SK-N-SH treated with all-trans-retinoic acid at 6 μM for 48 hours (cell line): Measurements from ENCODE around the gene AKAP6.

Experiments used
- ATAC-seq: fragments of 200-7000 bp; cut with Tn5 transposase; 3 replicates; pipeline ENCODE4 v1.9.1; 2020; ENCODE audit warnings: mild to moderate bottlenecking, moderate library complexity
- ARNTL ChIP-seq: fragments of 450-650 bp; formaldehyde crosslinking; IDR thresholded peaks from 2 replicates; pipeline ENCODE4 v1.5.0; 2020; ENCODE audit warnings: low read depth, mild to moderate bottlenecking, moderate library complexity, borderline replicate concordance
- BACH2 ChIP-seq: fragments of 250-450 bp; sonication (Bioruptor Pico); IDR thresholded peaks from 2 replicates; pipeline ENCODE4 v1.9.0; 2021; ENCODE audit warnings: mild to moderate bottlenecking, borderline replicate concordance
- CSDC2 ChIP-seq: fragments of 250-450 bp; sonication (Bioruptor Pico); IDR thresholded peaks from 2 replicates; pipeline ENCODE4 v1.5.0; 2020; ENCODE audit warnings: mild to moderate bottlenecking, moderate library complexity
- ESRRG ChIP-seq: fragments of 250-450 bp; sonication (Bioruptor Pico); IDR thresholded peaks from 2 replicates; pipeline ENCODE4 v1.6.1; 2021; ENCODE audit warnings: mild to moderate bottlenecking
- GLIS3 ChIP-seq: fragments of 250-450 bp; sonication (Bioruptor Pico); IDR thresholded peaks from 2 replicates; pipeline ENCODE4 v1.5.0; 2020; ENCODE audit warnings: mild to moderate bottlenecking, moderate library complexity
- ISL1 ChIP-seq: fragments of 250-450 bp; sonication (Bioruptor Pico); IDR thresholded peaks from 2 replicates; pipeline ENCODE4 v2.1.2; 2022; ENCODE audit warnings: mild to moderate bottlenecking, moderate library complexity
- OSR1 ChIP-seq: fragments of 250-450 bp; sonication (Bioruptor Pico); IDR thresholded peaks from 2 replicates; pipeline ENCODE4 v1.8.0; 2022; ENCODE audit warnings: moderate library complexity, mild to moderate bottlenecking, inconsistent platforms
- PPARA ChIP-seq: fragments of 250-450 bp; sonication (Bioruptor Pico); IDR thresholded peaks from 2 replicates; pipeline ENCODE4 v1.5.0; 2020; ENCODE audit warnings: mild to moderate bottlenecking, borderline replicate concordance
- RARB ChIP-seq: fragments of 250-450 bp; sonication (Bioruptor Pico); IDR thresholded peaks from 2 replicates; pipeline ENCODE4 v1.8.0; 2021; ENCODE audit warnings: mild to moderate bottlenecking, moderate library complexity
- SNAI2 ChIP-seq: fragments of 250-450 bp; sonication (Bioruptor Pico); IDR thresholded peaks from 2 replicates; pipeline ENCODE4 v1.5.0; 2020; ENCODE audit warnings: mild to moderate bottlenecking, moderate library complexity
- TCF4 ChIP-seq: fragments of 250-450 bp; sonication (Bioruptor Pico); IDR thresholded peaks from 2 replicates; pipeline ENCODE4 v1.8.0; 2021; ENCODE audit warnings: mild to moderate bottlenecking, moderate library complexity, borderline replicate concordance
- TOX ChIP-seq: fragments of 250-450 bp; sonication (Bioruptor Pico); IDR thresholded peaks from 2 replicates; pipeline ENCODE4 v1.8.0; 2021; ENCODE audit warnings: mild to moderate bottlenecking, moderate library complexity, borderline replicate concordance
- ZC3H10 ChIP-seq: fragments of 250-450 bp; sonication (Bioruptor Pico); IDR thresholded peaks from 2 replicates; pipeline ENCODE4 v1.5.1; 2021; ENCODE audit warnings: mild to moderate bottlenecking, moderate library complexity
- ZFP3 ChIP-seq: fragments of 250-450 bp; sonication (Bioruptor Pico); IDR thresholded peaks from 2 replicates; pipeline ENCODE4 v1.5.0; 2020; ENCODE audit warnings: mild to moderate bottlenecking, moderate library complexity
- ZFP30 ChIP-seq: fragments of 450-650 bp; formaldehyde crosslinking; IDR thresholded peaks from 2 replicates; pipeline ENCODE4 v1.5.0; 2022; ENCODE audit warnings: mild to moderate bottlenecking, moderate library complexity
- ZNF565 ChIP-seq: fragments of 450-650 bp; formaldehyde crosslinking; conservative IDR thresholded peaks from 2 replicates; pipeline ENCODE4 v1.5.0; 2020; ENCODE audit warnings: low read depth, mild to moderate bottlenecking, moderate library complexity
- ZNF70 ChIP-seq: fragments of 450-650 bp; formaldehyde crosslinking; IDR thresholded peaks from 2 replicates; pipeline ENCODE4 v1.5.0; 2020; ENCODE audit warnings: mild to moderate bottlenecking, moderate library complexity
- ZNF8 ChIP-seq: fragments of 450-650 bp; formaldehyde crosslinking; IDR thresholded peaks from 2 replicates; pipeline ENCODE4 v1.5.0; 2020; ENCODE audit warnings: mild to moderate bottlenecking, moderate library complexity
- TF ChIP-seq, protein P1 (sequence below): fragments of 250-450 bp; sonication (Bioruptor Pico); IDR thresholded peaks from 2 replicates; pipeline ENCODE4 v1.8.0; 2020; ENCODE audit warnings: mild to moderate bottlenecking, moderate library complexity, borderline replicate concordance
- TF ChIP-seq, protein P2 (sequence below): fragments of 250-450 bp; sonication (Bioruptor Pico); IDR thresholded peaks from 2 replicates; pipeline ENCODE4 v1.5.1; 2021; ENCODE audit warnings: mild to moderate bottlenecking, moderate library complexity
- TF ChIP-seq, protein P3 (sequence below): fragments of 250-450 bp; sonication (Bioruptor Pico); IDR thresholded peaks from 2 replicates; pipeline ENCODE4 v1.5.0; 2020; ENCODE audit warnings: mild to moderate bottlenecking, moderate library complexity
- TF ChIP-seq, protein P4 (sequence below): fragments of 250-450 bp; sonication (Bioruptor Pico); IDR thresholded peaks from 2 replicates; pipeline ENCODE4 v1.5.1; 2020; ENCODE audit warnings: low read depth, mild to moderate bottlenecking, moderate library complexity
- TF ChIP-seq, protein P5 (sequence below): fragments of 250-450 bp; sonication (Bioruptor Pico); IDR thresholded peaks from 2 replicates; pipeline ENCODE4 v1.8.0; 2021; ENCODE audit warnings: low read depth, mild to moderate bottlenecking, moderate library complexity, borderline replicate concordance

The AKAP6 gene

DNA sequence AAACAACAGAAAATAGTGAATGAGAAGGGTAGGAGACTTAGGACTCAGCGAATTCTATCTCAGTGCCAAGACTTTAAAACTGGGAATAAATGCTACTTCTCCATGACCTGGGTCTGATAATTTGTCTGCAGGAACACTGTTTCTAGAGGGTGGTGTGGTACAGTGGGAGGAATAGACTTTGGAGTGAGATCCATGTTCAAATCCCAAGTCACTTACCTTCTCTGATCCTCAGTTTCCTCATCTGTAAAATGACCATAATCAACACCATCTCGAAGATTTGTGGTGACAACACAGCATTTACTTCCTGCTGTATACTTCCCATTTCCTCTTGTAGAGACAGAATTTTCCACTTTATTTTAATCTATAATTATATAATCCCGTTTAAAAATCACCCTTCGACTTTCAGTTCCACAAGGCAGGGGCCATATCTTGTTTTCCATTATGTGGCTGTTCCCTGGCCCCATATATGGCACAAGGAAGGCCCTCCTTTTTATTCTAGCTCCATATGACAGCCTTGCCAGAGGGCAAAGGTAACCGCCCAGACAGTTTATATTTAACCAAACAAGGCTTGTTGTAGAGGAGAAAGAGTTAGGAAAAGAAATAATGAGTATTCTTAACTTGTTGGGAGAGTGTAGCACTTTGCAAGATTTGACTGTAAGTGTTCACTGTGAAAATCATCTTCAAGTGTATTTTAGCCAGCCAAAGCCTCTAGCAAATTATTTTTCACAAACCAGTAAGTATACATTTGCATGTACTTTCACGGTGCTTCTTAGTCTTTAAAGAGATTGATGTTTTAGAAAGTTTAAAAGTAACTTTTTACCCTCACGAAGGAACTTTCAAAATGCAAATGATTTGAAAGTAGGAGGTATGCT, 243.1 kb downstream of the AKAP6 start:
- ATAC-seq = no peak
- TF ChIP-seq, protein P1, sequence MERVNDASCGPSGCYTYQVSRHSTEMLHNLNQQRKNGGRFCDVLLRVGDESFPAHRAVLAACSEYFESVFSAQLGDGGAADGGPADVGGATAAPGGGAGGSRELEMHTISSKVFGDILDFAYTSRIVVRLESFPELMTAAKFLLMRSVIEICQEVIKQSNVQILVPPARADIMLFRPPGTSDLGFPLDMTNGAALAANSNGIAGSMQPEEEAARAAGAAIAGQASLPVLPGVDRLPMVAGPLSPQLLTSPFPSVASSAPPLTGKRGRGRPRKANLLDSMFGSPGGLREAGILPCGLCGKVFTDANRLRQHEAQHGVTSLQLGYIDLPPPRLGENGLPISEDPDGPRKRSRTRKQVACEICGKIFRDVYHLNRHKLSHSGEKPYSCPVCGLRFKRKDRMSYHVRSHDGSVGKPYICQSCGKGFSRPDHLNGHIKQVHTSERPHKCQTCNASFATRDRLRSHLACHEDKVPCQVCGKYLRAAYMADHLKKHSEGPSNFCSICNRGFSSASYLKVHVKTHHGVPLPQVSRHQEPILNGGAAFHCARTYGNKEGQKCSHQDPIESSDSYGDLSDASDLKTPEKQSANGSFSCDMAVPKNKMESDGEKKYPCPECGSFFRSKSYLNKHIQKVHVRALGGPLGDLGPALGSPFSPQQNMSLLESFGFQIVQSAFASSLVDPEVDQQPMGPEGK (CRISPR knock-in tag) = no peak
- TF ChIP-seq RARB (CRISPR knock-in tag) (no peak), ZFP30 (CRISPR knock-in tag) (no peak), ARNTL (CRISPR knock-in tag) (no peak), TCF4 (CRISPR knock-in tag) (no peak), ZNF565 (no peak), ISL1 (CRISPR knock-in tag) (no peak), ESRRG (CRISPR knock-in tag) (no peak), TOX (CRISPR knock-in tag) (no peak), ZNF70 (CRISPR knock-in tag) (no peak)
- TF ChIP-seq, protein P2, sequence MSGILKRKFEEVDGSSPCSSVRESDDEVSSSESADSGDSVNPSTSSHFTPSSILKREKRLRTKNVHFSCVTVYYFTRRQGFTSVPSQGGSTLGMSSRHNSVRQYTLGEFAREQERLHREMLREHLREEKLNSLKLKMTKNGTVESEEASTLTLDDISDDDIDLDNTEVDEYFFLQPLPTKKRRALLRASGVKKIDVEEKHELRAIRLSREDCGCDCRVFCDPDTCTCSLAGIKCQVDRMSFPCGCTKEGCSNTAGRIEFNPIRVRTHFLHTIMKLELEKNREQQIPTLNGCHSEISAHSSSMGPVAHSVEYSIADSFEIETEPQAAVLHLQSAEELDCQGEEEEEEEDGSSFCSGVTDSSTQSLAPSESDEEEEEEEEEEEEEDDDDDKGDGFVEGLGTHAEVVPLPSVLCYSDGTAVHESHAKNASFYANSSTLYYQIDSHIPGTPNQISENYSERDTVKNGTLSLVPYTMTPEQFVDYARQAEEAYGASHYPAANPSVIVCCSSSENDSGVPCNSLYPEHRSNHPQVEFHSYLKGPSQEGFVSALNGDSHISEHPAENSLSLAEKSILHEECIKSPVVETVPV (CRISPR knock-in tag) = no peak

GRCh38 chr14:32572867-32573150, 243.7 kb downstream of the AKAP6 start:
- ATAC-seq = no peak
- TF ChIP-seq, protein P3, sequence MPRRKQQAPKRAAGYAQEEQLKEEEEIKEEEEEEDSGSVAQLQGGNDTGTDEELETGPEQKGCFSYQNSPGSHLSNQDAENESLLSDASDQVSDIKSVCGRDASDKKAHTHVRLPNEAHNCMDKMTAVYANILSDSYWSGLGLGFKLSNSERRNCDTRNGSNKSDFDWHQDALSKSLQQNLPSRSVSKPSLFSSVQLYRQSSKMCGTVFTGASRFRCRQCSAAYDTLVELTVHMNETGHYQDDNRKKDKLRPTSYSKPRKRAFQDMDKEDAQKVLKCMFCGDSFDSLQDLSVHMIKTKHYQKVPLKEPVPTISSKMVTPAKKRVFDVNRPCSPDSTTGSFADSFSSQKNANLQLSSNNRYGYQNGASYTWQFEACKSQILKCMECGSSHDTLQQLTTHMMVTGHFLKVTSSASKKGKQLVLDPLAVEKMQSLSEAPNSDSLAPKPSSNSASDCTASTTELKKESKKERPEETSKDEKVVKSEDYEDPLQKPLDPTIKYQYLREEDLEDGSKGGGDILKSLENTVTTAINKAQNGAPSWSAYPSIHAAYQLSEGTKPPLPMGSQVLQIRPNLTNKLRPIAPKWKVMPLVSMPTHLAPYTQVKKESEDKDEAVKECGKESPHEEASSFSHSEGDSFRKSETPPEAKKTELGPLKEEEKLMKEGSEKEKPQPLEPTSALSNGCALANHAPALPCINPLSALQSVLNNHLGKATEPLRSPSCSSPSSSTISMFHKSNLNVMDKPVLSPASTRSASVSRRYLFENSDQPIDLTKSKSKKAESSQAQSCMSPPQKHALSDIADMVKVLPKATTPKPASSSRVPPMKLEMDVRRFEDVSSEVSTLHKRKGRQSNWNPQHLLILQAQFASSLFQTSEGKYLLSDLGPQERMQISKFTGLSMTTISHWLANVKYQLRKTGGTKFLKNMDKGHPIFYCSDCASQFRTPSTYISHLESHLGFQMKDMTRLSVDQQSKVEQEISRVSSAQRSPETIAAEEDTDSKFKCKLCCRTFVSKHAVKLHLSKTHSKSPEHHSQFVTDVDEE (CRISPR knock-in tag) = no peak
- no peak for TF ChIP-seq GLIS3 (CRISPR knock-in tag)
- TF ChIP-seq ZNF565 = no peak
- TF ChIP-seq BACH2 (CRISPR knock-in tag) = no peak
- TF ChIP-seq RARB (CRISPR knock-in tag) = no peak
- TF ChIP-seq ARNTL (CRISPR knock-in tag) = no peak
- TF ChIP-seq, protein P4, sequence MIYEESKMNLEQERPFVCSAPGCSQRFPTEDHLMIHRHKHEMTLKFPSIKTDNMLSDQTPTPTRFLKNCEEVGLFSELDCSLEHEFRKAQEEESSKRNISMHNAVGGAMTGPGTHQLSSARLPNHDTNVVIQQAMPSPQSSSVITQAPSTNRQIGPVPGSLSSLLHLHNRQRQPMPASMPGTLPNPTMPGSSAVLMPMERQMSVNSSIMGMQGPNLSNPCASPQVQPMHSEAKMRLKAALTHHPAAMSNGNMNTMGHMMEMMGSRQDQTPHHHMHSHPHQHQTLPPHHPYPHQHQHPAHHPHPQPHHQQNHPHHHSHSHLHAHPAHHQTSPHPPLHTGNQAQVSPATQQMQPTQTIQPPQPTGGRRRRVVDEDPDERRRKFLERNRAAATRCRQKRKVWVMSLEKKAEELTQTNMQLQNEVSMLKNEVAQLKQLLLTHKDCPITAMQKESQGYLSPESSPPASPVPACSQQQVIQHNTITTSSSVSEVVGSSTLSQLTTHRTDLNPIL (CRISPR knock-in tag) = no peak
- TF ChIP-seq ZFP3 = no peak
- TF ChIP-seq ZNF70 (CRISPR knock-in tag) = no peak
- TF ChIP-seq, protein P5, sequence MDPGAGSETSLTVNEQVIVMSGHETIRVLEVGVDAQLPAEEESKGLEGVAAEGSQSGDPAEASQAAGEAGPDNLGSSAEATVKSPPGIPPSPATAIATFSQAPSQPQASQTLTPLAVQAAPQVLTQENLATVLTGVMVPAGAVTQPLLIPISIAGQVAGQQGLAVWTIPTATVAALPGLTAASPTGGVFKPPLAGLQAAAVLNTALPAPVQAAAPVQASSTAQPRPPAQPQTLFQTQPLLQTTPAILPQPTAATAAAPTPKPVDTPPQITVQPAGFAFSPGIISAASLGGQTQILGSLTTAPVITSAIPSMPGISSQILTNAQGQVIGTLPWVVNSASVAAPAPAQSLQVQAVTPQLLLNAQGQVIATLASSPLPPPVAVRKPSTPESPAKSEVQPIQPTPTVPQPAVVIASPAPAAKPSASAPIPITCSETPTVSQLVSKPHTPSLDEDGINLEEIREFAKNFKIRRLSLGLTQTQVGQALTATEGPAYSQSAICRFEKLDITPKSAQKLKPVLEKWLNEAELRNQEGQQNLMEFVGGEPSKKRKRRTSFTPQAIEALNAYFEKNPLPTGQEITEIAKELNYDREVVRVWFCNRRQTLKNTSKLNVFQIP (CRISPR knock-in tag) = no peak
- no peak for TF ChIP-seq ZC3H10
- TF ChIP-seq PPARA (CRISPR knock-in tag) = no peak
- no peak for TF ChIP-seq ZFP30 (CRISPR knock-in tag)
- TF ChIP-seq, protein P1 (CRISPR knock-in tag) = no peak
- no peak for TF ChIP-seq OSR1 (CRISPR knock-in tag)
- TF ChIP-seq ISL1 (CRISPR knock-in tag) = no peak
- TF ChIP-seq ZNF8 = no peak
- TF ChIP-seq TOX (CRISPR knock-in tag) = no peak
- TF ChIP-seq CSDC2 (CRISPR knock-in tag) = no peak
- TF ChIP-seq SNAI2 (CRISPR knock-in tag) = no peak
